ENCODE measurements around the gene BCL7C. TPM values are rescaled to one million over a fixed set of nuclear protein-coding genes. Genes with fewer than 3 reads are reported as not detected.
A peak's percentile ranks its signal among the peaks of the same experiment; 100 is the strongest.

BCL7C gene
- total and polyA plus RNA-seq, 2 of the 13 experiments (the other 11 are each of a cell fraction or from before 2014, with no cell fraction given) = 17.7 to 33.8 TPM

DNA sequence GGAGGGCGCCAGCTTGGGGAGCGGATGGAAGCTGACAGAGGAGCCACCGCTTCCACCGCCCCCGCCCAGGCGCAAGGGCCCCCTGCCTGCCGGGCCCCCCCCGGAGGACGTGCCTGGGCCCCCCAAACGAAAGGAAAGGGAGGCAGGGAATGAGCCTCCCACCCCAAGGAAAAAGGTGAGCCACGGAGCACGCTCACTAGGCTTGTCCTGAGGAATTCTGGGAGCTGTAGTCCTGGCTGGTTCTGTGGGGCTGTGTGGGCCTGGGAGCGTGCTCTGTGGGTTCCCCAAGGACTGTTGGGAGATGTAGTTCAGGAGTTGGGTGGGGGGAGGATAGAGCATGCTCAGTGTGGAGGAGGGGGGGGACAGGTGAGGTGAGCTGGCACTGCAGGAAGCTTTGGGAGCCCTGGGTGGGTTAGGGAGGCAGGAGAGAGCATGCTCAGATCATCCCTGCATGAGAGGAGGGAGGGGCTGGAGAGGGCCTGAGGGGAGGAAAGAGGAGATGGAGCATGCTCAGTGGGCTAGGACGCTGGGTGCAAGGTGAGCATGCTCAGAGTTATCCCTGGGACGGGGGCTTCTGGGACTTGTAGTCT lies 34.0 kb upstream of the BCL7C start (continued):
- TF ChIP-seq SP4 (CRISPR knock-in tag; IDR thresholded peaks at IDR 0.05) = 0 out of 2 replicates have a peak, but pooled peaks have one; percentile 58
- TF ChIP-seq, protein P1, sequence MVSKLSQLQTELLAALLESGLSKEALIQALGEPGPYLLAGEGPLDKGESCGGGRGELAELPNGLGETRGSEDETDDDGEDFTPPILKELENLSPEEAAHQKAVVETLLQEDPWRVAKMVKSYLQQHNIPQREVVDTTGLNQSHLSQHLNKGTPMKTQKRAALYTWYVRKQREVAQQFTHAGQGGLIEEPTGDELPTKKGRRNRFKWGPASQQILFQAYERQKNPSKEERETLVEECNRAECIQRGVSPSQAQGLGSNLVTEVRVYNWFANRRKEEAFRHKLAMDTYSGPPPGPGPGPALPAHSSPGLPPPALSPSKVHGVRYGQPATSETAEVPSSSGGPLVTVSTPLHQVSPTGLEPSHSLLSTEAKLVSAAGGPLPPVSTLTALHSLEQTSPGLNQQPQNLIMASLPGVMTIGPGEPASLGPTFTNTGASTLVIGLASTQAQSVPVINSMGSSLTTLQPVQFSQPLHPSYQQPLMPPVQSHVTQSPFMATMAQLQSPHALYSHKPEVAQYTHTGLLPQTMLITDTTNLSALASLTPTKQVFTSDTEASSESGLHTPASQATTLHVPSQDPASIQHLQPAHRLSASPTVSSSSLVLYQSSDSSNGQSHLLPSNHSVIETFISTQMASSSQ (IDR thresholded peaks at IDR 0.05; ENCODE audit: low read depth) = no peak
- TF ChIP-seq, protein P1 (CRISPR knock-in tag; IDR thresholded peaks at IDR 0.05; ENCODE audit: borderline replicate concordance) = 0 out of 2 replicates have a peak, but pooled peaks have one; percentile 37
- peak; percentile 89 for TF ChIP-seq CREM (IDR thresholded peaks at IDR 0.05)
- no peak for TF ChIP-seq CREM (CRISPR knock-in tag; IDR thresholded peaks at IDR 0.05)
- TF ChIP-seq MTA3 (CRISPR knock-in tag; IDR thresholded peaks at IDR 0.05) = no peak
- TF ChIP-seq, protein P2, sequence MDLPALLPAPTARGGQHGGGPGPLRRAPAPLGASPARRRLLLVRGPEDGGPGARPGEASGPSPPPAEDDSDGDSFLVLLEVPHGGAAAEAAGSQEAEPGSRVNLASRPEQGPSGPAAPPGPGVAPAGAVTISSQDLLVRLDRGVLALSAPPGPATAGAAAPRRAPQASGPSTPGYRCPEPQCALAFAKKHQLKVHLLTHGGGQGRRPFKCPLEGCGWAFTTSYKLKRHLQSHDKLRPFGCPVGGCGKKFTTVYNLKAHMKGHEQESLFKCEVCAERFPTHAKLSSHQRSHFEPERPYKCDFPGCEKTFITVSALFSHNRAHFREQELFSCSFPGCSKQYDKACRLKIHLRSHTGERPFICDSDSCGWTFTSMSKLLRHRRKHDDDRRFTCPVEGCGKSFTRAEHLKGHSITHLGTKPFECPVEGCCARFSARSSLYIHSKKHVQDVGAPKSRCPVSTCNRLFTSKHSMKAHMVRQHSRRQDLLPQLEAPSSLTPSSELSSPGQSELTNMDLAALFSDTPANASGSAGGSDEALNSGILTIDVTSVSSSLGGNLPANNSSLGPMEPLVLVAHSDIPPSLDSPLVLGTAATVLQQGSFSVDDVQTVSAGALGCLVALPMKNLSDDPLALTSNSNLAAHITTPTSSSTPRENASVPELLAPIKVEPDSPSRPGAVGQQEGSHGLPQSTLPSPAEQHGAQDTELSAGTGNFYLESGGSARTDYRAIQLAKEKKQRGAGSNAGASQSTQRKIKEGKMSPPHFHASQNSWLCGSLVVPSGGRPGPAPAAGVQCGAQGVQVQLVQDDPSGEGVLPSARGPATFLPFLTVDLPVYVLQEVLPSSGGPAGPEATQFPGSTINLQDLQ (CRISPR knock-in tag; IDR thresholded peaks at IDR 0.05) = peak; percentile 60; the same call in 1 of the 2 replicates
- no peak for TF ChIP-seq PAF1 (CRISPR knock-in tag; IDR thresholded peaks at IDR 0.05)
- no peak for TF ChIP-seq WIZ (CRISPR knock-in tag; IDR thresholded peaks at IDR 0.05)
- no peak for TF ChIP-seq TEAD2 (CRISPR knock-in tag; IDR thresholded peaks at IDR 0.05)
- 0 out of 2 replicates have a peak, but pooled peaks have one; percentile 29 for TF ChIP-seq FOXC1 (CRISPR knock-in tag; IDR thresholded peaks at IDR 0.05; ENCODE audit: borderline replicate concordance)
- TF ChIP-seq ZNF251 (CRISPR knock-in tag; IDR thresholded peaks at IDR 0.05) = no peak
- peak; percentile 37; the same call in 1 of the 2 replicates for TF ChIP-seq ZFX (CRISPR knock-in tag; IDR thresholded peaks at IDR 0.05; ENCODE audit: low read depth)
- no peak for TF ChIP-seq KDM5B (CRISPR knock-in tag; IDR thresholded peaks at IDR 0.05; ENCODE audit: borderline replicate concordance)
- TF ChIP-seq, protein P3, sequence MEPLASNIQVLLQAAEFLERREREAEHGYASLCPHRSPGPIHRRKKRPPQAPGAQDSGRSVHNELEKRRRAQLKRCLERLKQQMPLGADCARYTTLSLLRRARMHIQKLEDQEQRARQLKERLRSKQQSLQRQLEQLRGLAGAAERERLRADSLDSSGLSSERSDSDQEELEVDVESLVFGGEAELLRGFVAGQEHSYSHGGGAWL (CRISPR knock-in tag; IDR thresholded peaks at IDR 0.05) = no peak
- TF ChIP-seq FOXO1 (CRISPR knock-in tag; IDR thresholded peaks at IDR 0.05) = no peak
- TF ChIP-seq, protein P4, sequence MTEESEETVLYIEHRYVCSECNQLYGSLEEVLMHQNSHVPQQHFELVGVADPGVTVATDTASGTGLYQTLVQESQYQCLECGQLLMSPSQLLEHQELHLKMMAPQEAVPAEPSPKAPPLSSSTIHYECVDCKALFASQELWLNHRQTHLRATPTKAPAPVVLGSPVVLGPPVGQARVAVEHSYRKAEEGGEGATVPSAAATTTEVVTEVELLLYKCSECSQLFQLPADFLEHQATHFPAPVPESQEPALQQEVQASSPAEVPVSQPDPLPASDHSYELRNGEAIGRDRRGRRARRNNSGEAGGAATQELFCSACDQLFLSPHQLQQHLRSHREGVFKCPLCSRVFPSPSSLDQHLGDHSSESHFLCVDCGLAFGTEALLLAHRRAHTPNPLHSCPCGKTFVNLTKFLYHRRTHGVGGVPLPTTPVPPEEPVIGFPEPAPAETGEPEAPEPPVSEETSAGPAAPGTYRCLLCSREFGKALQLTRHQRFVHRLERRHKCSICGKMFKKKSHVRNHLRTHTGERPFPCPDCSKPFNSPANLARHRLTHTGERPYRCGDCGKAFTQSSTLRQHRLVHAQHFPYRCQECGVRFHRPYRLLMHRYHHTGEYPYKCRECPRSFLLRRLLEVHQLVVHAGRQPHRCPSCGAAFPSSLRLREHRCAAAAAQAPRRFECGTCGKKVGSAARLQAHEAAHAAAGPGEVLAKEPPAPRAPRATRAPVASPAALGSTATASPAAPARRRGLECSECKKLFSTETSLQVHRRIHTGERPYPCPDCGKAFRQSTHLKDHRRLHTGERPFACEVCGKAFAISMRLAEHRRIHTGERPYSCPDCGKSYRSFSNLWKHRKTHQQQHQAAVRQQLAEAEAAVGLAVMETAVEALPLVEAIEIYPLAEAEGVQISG (CRISPR knock-in tag; IDR thresholded peaks at IDR 0.05) = peak; percentile 52
- TF ChIP-seq, protein P5, sequence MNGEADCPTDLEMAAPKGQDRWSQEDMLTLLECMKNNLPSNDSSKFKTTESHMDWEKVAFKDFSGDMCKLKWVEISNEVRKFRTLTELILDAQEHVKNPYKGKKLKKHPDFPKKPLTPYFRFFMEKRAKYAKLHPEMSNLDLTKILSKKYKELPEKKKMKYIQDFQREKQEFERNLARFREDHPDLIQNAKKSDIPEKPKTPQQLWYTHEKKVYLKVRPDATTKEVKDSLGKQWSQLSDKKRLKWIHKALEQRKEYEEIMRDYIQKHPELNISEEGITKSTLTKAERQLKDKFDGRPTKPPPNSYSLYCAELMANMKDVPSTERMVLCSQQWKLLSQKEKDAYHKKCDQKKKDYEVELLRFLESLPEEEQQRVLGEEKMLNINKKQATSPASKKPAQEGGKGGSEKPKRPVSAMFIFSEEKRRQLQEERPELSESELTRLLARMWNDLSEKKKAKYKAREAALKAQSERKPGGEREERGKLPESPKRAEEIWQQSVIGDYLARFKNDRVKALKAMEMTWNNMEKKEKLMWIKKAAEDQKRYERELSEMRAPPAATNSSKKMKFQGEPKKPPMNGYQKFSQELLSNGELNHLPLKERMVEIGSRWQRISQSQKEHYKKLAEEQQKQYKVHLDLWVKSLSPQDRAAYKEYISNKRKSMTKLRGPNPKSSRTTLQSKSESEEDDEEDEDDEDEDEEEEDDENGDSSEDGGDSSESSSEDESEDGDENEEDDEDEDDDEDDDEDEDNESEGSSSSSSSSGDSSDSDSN (CRISPR knock-in tag; IDR thresholded peaks at IDR 0.05) = no peak

Measured in HepG2 (cell line).